ENCODE measurements around the gene SRMS.
A peak's percentile ranks its signal among the peaks of the same experiment; 100 is the strongest.

SRMS gene

DNA sequence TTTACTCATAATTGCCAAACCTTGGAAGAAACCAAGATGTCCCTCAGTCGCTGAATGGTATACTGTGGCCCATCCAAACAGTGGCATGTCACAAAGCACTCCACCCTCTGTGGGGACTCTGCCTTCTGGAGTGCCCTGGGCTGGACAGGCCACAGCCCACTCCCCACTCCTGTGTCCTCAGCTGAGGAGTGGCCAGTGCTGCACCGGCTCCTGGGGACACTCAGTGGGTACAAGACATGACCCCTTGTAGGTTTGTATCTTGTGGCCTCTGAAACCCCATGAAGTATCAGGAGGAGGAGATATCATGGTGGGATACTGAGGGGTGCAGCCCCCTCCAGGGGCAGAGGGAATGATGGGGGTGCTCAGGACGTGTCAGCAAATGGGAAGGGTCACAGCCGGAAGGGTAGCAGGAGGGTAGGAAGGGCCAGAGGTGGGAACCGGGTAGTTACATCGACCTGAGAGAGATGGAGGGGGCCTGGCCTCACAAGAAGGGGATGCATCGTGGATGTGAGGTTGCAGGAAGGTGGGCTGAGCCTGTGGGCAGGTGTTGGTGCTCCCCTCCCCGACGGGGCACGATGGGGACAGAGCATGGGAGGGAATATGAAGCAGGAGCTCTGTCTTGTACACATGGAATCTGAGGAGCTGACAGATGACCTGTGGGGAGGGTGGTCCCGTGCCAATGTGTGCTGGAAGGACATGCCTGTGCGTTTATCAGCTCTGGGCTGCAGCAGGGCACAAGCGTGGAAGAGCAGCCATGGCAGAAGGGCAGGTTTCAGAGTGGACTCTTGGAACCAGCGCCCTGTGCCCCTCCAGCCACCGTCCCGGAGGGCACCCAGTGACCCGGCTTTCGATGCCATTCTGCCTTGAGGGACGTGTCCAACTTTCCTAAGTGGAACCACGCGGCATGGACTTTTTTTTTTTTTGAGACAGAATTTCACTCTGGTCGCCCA, 38.3 kb upstream of the SRMS start:
- peak overlapping the region; percentile 95; the same call in 1 of the 2 replicates for H3K27ac ChIP-seq
- TF ChIP-seq, protein P1, sequence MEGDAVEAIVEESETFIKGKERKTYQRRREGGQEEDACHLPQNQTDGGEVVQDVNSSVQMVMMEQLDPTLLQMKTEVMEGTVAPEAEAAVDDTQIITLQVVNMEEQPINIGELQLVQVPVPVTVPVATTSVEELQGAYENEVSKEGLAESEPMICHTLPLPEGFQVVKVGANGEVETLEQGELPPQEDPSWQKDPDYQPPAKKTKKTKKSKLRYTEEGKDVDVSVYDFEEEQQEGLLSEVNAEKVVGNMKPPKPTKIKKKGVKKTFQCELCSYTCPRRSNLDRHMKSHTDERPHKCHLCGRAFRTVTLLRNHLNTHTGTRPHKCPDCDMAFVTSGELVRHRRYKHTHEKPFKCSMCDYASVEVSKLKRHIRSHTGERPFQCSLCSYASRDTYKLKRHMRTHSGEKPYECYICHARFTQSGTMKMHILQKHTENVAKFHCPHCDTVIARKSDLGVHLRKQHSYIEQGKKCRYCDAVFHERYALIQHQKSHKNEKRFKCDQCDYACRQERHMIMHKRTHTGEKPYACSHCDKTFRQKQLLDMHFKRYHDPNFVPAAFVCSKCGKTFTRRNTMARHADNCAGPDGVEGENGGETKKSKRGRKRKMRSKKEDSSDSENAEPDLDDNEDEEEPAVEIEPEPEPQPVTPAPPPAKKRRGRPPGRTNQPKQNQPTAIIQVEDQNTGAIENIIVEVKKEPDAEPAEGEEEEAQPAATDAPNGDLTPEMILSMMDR (conservative IDR thresholded peaks at IDR 0.05), result no peak

DNA sequence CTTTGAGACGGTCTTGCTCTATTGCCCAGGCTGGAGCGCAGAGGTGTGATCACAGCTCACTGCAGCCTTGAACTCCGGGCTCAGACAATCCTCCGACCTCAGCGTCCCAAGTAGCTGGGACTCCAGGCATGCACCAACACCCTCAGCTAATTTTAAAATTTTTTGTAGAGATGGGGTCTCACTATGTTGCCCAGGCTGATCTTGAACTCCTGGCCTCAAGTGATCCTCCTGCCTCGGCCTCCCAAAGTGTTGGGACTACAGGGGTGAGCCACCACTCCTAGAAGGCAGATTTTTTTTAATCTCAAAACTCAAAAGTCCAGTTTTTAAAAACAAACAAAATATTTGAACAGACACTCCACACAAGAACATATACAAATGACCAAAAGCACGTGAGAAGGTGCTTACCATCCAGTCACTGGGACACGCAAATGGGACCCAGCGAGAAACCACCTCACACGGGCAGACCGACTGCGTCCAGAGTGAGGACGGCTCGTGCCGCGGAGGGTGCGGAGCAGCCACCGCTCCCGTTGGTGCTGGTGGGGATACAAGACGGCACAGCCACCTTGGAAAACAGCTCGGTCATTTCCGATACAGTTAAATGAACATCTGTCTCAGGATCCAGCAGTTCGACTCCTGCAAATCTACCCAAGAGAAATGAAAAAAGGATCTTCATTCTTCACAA, 35.0 kb upstream of the SRMS start:
- H3K27ac ChIP-seq, result no peak overlapping the region
- TF ChIP-seq, protein P1 (conservative IDR thresholded peaks at IDR 0.05), result no peak

DNA sequence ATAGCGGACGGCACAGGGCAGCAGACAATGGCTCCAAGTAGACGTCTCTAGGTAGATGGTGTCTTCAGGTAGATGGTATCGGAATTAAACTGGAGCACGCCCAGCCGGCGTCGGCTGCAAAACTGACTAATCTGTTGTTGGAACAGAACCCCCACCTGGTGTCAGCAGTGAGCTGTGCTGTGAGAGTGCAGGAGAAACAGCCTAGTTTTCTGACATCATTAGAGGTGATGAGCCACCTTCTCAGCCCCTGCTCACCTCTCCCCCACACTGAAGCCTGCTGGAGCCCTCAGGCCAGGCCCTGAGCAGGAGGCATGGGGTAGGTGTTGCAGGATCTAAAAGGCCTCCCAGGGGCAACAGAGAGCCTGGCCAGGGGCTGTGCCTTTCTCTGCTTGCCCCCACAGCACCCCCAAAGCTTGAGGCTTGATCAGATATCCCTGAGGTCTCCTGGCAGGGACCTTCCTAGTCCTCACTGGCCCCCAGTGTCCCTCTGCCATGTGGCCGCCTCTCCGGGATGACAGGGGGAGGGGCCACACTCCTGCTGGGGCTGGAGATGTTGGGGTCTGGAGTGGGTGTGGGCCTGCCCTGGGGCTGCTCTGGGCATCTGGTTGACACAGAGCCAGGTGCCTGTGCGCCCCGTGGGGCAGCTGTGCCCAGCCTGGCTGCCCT, 33.4 kb upstream of the SRMS start:
- TF ChIP-seq, protein P1 (conservative IDR thresholded peaks at IDR 0.05), result peak; percentile 70
- H3K27ac ChIP-seq, result no peak overlapping the region

DNA sequence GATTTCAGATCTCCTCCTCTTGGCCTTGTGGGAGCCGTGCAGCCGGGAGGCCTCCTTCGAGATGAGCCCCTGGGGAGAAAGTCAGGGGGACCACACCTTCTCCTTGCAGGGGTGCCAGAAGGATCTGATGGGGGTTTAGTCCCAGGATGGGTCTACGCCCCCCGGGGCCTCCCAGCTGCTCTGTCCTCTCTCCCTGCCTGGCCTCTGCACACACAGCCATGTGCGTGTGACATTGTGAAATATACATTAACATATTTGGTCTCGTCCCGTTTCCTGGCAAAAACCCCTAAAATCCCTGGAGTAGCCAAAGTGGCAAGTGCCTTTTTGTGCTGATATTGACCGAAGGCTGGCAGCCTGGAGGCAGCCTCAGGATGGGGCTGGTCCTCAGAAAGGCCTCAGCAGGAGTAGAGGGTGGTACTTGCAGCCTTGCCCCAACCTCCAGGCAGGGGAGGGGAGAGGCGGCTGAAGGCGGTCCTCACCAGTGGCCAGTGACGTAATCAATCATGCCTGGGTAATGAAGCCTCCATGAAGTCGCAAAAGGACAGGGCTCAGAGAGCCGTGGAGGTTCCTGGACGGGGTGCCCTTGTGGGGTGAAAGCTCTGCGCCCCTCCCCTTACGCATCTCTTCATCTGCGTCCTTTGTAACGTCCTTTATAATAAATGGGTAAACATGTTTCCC, 31.6 kb upstream of the SRMS start:
- peak overlapping the region; percentile 5; the same call in 1 of the 2 replicates for H3K27ac ChIP-seq
- TF ChIP-seq, protein P1 (conservative IDR thresholded peaks at IDR 0.05), result no peak

DNA sequence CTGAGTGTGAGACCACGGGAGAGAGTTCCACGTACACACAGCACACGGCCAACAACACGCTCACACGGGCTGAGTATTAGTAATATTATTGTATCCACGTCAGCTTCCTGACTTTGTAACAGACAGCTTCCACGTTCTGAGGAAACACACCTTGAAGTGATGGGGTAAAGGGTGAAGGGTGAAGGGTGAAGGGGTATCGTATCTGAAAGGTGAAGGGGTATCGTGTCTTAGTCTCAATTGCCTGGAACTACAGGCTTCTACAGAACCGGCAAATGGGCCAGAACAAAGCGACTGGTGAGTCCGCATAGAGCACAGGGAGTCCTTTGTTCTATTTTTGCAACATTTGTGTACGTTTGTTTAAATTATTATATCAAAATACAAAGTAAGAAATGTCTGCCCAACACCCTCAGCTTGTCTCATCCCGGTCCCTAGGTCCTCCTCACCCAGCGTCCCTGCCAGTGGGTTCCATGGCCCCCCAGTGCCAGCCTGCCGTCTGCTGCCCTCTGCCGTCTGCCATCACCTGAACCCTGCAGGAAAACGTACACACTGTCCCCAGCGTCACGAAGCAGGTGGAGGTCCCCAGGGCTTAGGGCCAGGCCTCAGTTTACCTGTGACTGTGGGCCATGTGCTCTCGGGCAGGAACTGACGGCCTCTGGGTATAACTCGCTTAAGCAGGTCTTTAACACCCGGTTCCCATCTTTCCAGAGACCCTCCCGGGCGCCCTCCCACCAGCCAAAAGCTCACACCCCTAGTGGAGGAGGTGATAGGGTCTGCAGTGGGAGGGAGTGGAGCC, 30.9 kb upstream of the SRMS start:
- peak overlapping the region; percentile 5; the same call in 1 of the 2 replicates for H3K27ac ChIP-seq
- TF ChIP-seq, protein P1 (conservative IDR thresholded peaks at IDR 0.05), result no peak

DNA sequence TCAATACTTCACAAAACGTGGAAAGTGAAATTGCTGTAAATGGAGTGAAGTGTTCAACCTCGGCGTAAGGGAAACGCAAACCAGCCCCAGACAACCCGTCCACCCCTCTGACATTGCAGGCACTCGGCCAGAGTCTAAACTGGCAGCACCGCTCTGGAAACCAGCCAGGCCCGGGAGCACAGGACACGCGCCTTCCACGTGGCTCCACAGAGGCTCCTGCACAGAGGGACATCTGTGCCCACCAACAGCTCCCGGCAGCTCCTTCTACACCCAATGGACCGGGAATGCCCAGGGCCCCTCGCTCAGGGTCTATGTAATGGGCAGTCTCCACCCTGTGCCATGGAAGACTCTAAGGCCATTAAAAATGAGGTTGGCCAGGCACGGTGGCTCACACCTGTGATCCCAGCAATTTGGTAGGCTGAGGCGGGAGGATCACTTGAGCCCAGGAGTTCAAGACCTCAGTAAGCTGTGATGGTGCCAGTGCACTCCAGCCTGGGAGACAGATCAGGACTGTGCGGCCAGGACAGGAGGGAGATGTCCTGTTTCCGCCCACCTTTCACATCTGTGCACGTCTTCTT, 29.9 kb upstream of the SRMS start:
- TF ChIP-seq, protein P1 (conservative IDR thresholded peaks at IDR 0.05), result no peak
- H3K27ac ChIP-seq, result peak overlapping the region; percentile 67
